Activated naive CD4-positive, alpha-beta T cell treated with anti-CD3 and anti-CD28 coated beads for 36 hours (primary cell): ENCODE measurements around the gene ATP10A. TPM values are rescaled to one million over a fixed set of nuclear protein-coding genes. Genes with fewer than 3 reads are reported as not detected.

Experiments used
- CTCF ChIA-PET: fragments of 350-600 bp; sonication (Branson Sonifier 250); formaldehyde crosslinking; loops from one replicate; lab custom pipeline; 2021; ENCODE audit warnings: antibody characterized with exemption; lab: Charles Lee
- DNase-seq: peaks from one replicate; pipeline ENCODE4 v3.0.0-alpha.2; 2020
- H3K27ac Mint-ChIP-seq: one replicate; pipeline ENCODE4 v1.8.0; 2021; ENCODE audit warnings: mild to moderate bottlenecking, mixed read lengths
- H3K27me3 Mint-ChIP-seq: one replicate; pipeline ENCODE4 v1.8.0; 2021; ENCODE audit warnings: low read depth, mixed read lengths
- H3K36me3 Mint-ChIP-seq: one replicate; pipeline ENCODE4 v1.8.0; 2021; ENCODE audit warnings: low read depth, mixed read lengths
- H3K4me1 Mint-ChIP-seq: one replicate; pipeline ENCODE4 v1.8.0; 2021; ENCODE audit warnings: low read depth, mixed read lengths
- H3K4me3 Mint-ChIP-seq: one replicate; pipeline ENCODE4 v1.8.0; 2021; ENCODE audit warnings: mild to moderate bottlenecking, moderate library complexity, mixed read lengths
- H3K9me3 Mint-ChIP-seq: one replicate; pipeline ENCODE4 v1.8.0; 2021; ENCODE audit warnings: mixed read lengths
- intact Hi-C: fragments of 100-400 bp; cut with micrococcal nuclease; formaldehyde crosslinking; loops from one replicate; pipeline ENCODE4 v1.15.1; 2023
- total RNA-seq, 2 experiments: library from RNA; stranded (reverse); gene quantifications; one replicate each; pipeline ENCODE4 v1.2.3, GENCODE V29; 2021

Gene ATP10A
- total RNA-seq, 2 experiments from 2014 or later: 11.9 to 13.0 TPM

DNA sequence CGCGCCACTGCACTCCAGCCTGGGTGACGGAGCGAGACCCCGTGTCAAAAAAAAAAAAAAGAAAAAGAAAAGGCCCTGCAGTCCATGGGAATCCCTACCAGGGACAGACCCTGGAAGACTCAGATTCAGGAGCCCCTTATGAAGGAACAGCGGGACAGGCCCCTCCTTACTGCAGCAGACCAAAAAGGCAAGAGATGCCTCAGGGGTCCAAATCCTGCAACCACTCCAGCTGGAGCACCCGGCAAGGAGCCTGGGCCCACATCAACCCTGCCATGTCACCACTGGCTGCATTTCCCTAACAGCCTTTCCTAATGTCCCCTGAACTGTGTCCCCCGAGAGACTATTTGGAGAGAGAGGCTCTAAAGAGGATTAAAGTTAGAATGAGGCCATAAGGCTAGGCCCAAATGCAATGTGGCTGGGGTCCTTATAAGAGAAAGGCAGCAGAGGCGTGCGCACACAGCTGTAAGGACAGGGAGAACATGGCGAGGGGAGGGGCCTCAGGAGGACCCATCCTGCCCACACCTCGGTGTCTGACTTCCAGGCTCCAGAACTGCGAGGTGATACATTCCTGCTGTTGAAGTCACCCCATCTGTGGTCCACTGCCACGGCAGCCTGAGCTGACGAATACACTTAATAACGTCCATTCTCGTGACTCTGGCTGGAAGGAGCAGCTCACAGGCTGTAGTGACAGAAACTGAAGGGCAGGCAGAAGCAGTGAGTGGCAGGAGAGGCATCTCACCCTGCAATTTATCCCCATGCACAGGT lies 78.1 kb downstream of the ATP10A start:
- peaks cover 4% of the 10 kb centered on the region for H3K36me3 Mint-ChIP-seq
- no peak for DNase-seq
- intact Hi-C loops: no loop called here
- H3K27ac Mint-ChIP-seq: no peak overlapping the region
- H3K4me3 Mint-ChIP-seq: no peak overlapping the region
- no peaks in the 10 kb centered on the region for H3K9me3 Mint-ChIP-seq
- H3K27me3 Mint-ChIP-seq: no peaks in the 10 kb centered on the region
- CTCF ChIA-PET: interaction anchor here (1.3 to 2.3 kb wide), 5 partner anchors 10 to 149 kb away, joined by 3 to 11 read pairs (median 5); no protein-coding TSS in a partner anchor
- peaks cover 44% of the 10 kb centered on the region for H3K4me1 Mint-ChIP-seq

DNA sequence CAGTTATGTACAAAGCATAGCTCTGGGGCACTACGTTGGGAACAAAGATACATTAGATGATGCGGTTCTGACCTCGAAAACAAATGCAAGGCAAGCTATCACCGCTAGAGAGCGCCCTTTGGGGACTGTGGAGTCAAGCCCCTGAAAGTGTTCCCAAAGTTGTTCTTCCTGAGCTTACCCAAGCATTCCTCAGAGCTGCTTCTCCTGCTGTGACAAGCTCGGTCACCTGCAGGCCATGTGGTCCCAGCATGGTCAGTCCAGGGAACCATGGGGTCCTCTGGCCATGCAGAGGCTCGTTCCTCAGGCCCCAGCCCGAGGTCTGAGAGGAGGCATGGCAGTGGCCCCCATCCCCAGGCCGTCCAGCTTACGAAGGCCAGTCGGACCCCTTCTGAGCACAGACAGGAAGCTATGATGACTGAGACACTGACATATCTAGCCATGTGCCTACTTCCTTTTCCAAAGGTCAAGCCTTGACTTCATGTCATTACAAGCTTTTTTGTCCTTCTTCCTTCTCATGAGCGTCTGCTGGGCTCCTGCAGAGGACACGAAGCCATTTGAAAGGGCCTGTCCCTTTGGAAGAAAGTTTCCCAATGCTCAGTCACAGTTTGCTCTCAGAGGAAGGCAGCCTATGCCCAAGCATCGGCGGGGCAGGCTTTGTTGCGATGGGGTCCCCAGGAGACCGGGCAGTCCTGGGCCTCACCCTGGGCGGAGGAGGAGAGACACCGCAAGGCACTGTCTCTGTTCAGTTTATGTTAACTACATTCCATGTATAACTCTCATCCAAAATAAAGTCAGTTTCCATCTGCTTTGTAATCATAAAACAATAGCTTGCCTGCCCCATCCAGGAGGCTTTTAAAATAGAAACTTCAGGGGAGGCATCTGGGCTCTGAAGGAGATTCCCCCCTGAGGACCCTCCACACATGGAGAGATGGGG lies 79.3 kb downstream of the ATP10A start:
- intact Hi-C loops: loop anchor here (1.0 kb wide), 1 partner anchor 150 kb away; no protein-coding TSS in a partner anchor
- Mint-ChIP-seq H3K4me3 (no peak overlapping the region), H3K36me3 (peaks cover 7% of the 10 kb centered on the region), H3K9me3 (no peaks in the 10 kb centered on the region), H3K27ac (no peak overlapping the region), H3K4me1 (peaks cover 42% of the 10 kb centered on the region), H3K27me3 (no peaks in the 10 kb centered on the region)
- DNase-seq: peak; percentile 68
- CTCF ChIA-PET: interaction anchor here (0.5 to 2.3 kb wide), 16 partner anchors 9 to 150 kb away, joined by 3 to 16 read pairs (median 3); no protein-coding TSS in a partner anchor

DNA sequence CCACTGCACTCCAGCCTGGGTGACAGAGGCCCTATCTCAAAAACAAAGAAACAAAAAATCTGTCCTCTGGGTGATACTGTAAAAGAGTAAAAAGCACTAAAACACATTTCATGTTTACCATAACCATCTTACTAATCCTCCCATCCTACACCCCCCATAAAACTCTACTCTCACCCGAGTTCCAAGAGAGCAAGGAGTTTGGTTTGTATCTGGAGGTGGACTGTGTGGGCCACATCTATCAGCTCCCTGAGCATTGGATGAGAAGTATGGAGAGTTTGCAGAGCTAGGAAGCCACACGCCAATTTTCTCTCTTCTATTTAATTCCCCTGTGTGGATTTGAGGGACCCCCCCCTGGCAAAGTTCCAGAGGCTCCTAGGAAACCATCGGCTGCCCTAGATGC lies 80.0 kb downstream of the ATP10A start:
- Mint-ChIP-seq H3K9me3 (no peaks in the 10 kb centered on the region), H3K36me3 (peaks cover 9% of the 10 kb centered on the region), H3K27me3 (no peaks in the 10 kb centered on the region), H3K4me1 (peaks cover 42% of the 10 kb centered on the region), H3K4me3 (no peak overlapping the region), H3K27ac (no peak overlapping the region)
- CTCF ChIA-PET: interaction anchor here (0.5 to 2.3 kb wide), 13 partner anchors 8 to 151 kb away, joined by 3 to 16 read pairs (median 3); no protein-coding TSS in a partner anchor
- no peak for DNase-seq
- intact Hi-C loops: loop anchor here (1.0 kb wide), 1 partner anchor 151 kb away; no protein-coding TSS in a partner anchor

DNA sequence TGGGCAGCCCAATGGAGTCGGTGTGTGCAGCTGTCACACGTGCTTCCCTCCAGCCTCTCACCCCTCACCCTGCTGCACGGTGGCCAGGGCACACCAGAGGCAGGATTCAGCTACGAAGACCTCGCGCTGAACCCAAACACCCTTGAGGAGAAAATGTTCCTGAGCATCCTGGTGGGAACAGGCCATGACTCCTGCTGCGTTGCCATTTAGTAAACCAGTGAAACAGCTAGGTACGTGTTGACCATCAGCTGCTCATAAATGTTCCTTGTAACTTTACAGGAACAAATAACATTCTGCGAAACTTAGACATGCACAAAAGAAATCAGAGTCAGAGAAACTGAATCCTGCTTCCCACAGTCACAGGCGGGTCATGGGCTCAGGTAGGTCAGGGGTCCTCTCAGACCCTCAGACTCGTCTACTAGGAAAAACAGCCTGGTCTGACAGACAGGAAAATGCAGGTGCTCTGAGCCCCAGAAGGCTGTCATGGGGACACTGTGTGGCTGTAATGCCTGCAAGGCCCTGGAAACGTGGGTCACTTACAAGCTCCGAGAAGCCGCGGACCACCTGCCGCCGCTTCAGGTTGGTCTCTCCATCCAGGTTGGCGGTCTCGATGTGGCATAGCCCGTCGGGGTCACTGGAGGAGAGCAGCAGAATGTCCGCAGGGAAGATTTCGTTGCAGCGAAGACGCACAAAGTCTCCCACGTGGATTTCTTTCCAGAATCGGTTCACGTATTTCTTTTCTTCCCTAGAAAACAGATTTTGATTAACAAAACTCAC lies 82.5 kb downstream of the ATP10A start:
- Mint-ChIP-seq H3K4me3 (no peak overlapping the region), H3K27me3 (no peaks in the 10 kb centered on the region), H3K4me1 (peaks cover 40% of the 10 kb centered on the region), H3K36me3 (peaks cover 11% of the 10 kb centered on the region), H3K9me3 (no peaks in the 10 kb centered on the region), H3K27ac (no peak overlapping the region)
- intact Hi-C loops: no loop called here
- CTCF ChIA-PET: no interaction called here
- no peak for DNase-seq

DNA sequence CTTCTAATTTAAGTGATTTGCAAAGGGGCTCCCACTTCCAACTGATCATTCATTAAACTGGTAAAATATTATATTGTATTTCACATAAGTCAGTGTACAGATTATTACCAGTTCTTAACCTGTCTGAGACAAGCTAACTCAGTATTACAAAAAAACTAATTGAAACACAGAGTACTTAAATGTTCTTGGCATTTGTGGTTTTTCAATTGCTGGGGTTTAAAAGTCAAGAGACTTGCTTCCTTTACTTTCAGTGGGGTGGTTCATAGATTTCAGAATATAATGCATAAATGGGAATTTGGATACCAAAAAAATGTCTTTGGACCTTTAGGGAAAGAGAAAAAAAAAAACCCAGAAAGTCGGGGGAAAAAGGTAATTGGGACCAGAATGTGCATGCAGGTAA lies 85.0 kb downstream of the ATP10A start:
- no peak for DNase-seq
- Mint-ChIP-seq H3K27me3 (no peaks in the 10 kb centered on the region), H3K4me3 (no peak overlapping the region), H3K4me1 (peaks cover 33% of the 10 kb centered on the region), H3K36me3 (peaks cover 12% of the 10 kb centered on the region), H3K27ac (no peak overlapping the region), H3K9me3 (no peaks in the 10 kb centered on the region)
- CTCF ChIA-PET: interaction anchor here (0.6 to 1.0 kb wide), 2 partner anchors 14 to 347 kb away, joined by 3 to 4 read pairs; no protein-coding TSS in a partner anchor
- intact Hi-C loops: no loop called here

DNA sequence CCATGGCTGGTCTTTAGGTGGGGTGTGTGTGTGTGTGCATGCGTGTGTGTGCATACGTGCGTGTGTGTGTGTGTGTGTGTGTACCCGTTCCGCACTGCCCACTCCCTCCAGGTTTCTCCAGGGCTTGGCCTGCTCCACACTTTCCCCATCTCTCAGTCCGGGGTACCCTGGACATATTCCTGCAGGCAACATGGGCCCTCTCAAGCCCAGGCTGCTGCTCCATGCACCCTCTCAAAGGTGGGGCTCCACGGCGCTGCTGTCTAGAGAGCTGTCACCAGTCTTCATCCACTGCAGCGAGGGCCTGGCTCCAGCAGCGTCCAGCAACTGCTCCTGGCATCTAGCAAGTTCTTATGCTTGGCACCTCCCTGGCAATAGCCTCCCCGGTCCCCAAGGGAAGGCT lies 86.1 kb downstream of the ATP10A start:
- H3K4me3 Mint-ChIP-seq: no peak overlapping the region
- DNase-seq: no peak
- CTCF ChIA-PET: interaction anchor here (0.6 kb wide), 2 partner anchors 36 to 122 kb away, joined by 3 to 4 read pairs; no protein-coding TSS in a partner anchor
- peaks cover 12% of the 10 kb centered on the region for H3K36me3 Mint-ChIP-seq
- intact Hi-C loops: no loop called here
- no peaks in the 10 kb centered on the region for H3K27me3 Mint-ChIP-seq
- no peaks in the 10 kb centered on the region for H3K9me3 Mint-ChIP-seq
- H3K27ac Mint-ChIP-seq: no peak overlapping the region
- H3K4me1 Mint-ChIP-seq: peaks cover 31% of the 10 kb centered on the region

DNA sequence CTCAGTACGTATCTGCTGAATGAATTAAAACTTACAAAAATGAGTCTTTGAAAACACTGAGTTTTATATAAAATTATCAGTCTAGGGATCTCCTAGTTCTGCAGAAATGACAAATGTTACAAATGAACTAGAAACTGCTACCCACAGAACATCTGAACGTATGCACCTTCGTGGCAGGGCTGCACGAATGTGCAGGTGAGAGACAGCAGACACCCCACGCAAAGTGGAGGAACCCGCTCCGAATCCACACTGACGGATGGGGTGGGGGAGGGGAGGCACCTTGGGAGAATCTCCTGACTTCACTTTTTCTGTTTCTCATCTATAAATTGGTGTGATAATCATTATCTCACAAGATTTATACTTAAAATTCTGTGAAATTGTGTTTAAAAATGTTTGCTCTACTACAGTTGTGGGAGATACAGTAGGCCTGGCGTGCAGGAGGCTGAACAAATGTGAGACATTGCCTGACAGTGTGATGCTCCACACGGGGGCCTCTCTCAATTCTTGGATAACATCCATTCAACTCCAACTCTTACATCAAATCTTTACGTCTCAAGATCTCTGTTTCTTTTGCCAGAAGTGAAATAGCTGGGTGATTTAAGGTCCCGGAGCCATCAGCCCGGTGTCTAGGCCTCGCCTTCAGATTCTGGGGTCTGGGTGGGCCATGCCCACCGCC lies 86.9 kb downstream of the ATP10A start:
- intact Hi-C loops: no loop called here
- peaks cover 12% of the 10 kb centered on the region for H3K36me3 Mint-ChIP-seq
- no peak overlapping the region for H3K27ac Mint-ChIP-seq
- H3K4me3 Mint-ChIP-seq: no peak overlapping the region
- no peaks in the 10 kb centered on the region for H3K27me3 Mint-ChIP-seq
- CTCF ChIA-PET: no interaction called here
- DNase-seq: no peak
- no peaks in the 10 kb centered on the region for H3K9me3 Mint-ChIP-seq
- H3K4me1 Mint-ChIP-seq: peaks cover 31% of the 10 kb centered on the region

DNA sequence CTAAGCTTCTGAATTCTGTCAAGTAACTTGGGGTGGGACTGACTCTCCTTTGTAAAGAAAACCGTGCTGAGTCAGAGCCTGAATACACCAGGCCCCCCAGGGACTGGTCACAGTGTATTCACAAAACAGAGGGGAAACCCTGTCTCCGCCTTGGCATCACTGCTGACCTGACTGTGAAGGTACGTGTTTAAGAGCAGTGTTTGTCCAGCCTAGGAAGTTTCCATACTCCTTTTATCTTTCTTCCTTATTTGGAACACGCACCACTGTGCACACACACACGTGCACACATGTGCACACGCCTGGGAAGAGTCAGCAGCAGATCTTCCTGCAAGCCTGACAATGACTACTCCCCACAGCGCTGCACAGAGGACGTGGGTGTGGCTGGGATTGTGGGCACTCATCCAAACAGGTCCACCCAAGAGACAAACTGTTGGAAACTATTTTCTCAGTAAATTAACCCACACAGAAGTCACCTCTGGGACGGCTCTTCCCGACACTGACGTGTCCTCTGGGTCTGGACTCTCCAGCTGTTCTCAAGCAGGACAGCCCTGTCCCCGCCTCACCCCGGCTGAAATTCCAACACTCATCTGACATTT lies 87.7 kb downstream of the ATP10A start:
- intact Hi-C loops: no loop called here
- Mint-ChIP-seq H3K27ac (no peak overlapping the region), H3K36me3 (peaks cover 12% of the 10 kb centered on the region), H3K9me3 (no peaks in the 10 kb centered on the region), H3K4me1 (peaks cover 31% of the 10 kb centered on the region), H3K27me3 (no peaks in the 10 kb centered on the region), H3K4me3 (no peak overlapping the region)
- CTCF ChIA-PET: interaction anchor here (0.7 to 1.8 kb wide), 3 partner anchors 8 to 86 kb away, joined by 3 to 5 read pairs (median 4); no protein-coding TSS in a partner anchor
- no peak for DNase-seq

DNA sequence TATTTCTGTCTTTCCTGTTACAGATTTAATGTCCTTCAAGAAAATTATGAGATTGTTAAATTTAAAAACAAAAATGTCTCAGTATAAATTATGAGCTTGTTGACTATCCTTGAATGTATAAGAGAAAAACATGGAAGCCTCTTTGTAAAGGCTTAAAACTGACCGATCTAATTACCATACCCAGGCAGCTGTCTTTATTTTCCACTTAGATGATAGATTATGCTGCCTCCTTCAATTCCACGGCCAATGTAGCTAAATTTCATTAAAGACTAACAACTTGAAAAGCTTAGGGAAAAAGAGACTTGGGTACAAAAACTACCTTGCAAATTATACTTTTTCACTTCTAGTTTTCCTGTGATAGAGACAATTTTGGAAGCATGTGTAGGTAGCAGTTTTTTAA lies 88.3 kb downstream of the ATP10A start:
- intact Hi-C loops: no loop called here
- peaks cover 10% of the 10 kb centered on the region for H3K36me3 Mint-ChIP-seq
- DNase-seq: no peak
- CTCF ChIA-PET: interaction anchor here (0.7 to 1.8 kb wide), 3 partner anchors 9 to 87 kb away, joined by 3 to 5 read pairs (median 4); no protein-coding TSS in a partner anchor
- no peaks in the 10 kb centered on the region for H3K9me3 Mint-ChIP-seq
- no peak overlapping the region for H3K4me3 Mint-ChIP-seq
- peaks cover 31% of the 10 kb centered on the region for H3K4me1 Mint-ChIP-seq
- H3K27ac Mint-ChIP-seq: no peak overlapping the region
- H3K27me3 Mint-ChIP-seq: no peaks in the 10 kb centered on the region

DNA sequence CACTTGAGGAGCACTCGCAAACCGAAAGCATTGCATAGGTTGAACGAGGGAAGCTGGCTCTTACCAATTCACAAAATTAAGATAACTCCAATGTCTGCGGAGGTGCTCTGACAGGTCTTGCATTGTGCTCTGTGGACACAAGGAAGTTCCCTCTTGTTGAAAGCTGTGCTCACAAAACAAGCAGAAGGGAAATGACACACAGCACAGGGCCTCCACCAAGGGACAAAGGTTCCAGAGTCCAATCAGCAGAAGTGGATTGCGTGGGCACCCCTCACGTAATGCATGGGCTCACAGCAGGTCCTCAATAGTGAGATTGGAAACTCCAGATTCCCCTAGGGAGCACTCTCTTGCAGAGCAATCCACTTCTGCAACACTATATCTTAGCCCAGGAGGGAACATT lies 89.9 kb downstream of the ATP10A start:
- DNase-seq: no peak
- Mint-ChIP-seq H3K27ac (no peak overlapping the region), H3K27me3 (no peaks in the 10 kb centered on the region), H3K9me3 (no peaks in the 10 kb centered on the region), H3K36me3 (peaks cover 8% of the 10 kb centered on the region), H3K4me1 (peaks cover 17% of the 10 kb centered on the region), H3K4me3 (no peak overlapping the region)
- CTCF ChIA-PET: no interaction called here
- intact Hi-C loops: no loop called here

DNA sequence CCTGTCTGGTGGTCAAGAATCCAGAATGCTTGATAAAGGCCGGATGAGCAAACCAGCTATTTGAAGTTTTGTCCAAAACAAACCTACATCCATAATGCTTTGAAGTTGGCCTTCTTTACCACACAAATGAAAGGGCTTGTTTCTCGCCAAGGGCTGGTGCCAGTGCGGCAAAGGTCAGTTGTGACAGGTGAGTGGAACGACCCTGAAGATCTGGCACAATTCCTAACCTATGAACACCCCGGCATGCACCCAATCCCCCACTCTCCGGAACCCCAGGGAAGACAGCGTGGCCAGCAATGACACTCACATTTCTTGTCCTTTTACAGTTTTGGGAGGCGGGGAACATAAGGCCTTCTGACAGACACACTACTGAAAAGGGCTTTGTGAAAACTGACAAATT lies 90.6 kb downstream of the ATP10A start:
- Mint-ChIP-seq H3K4me3 (no peak overlapping the region), H3K27me3 (no peaks in the 10 kb centered on the region), H3K9me3 (no peaks in the 10 kb centered on the region), H3K36me3 (peaks cover 7% of the 10 kb centered on the region), H3K27ac (no peak overlapping the region), H3K4me1 (peaks cover 13% of the 10 kb centered on the region)
- intact Hi-C loops: no loop called here
- DNase-seq: no peak
- CTCF ChIA-PET: interaction anchor here (1.1 kb wide), 1 partner anchor 12 kb away, joined by 3 read pairs; no protein-coding TSS in a partner anchor
